ENCODE data around the gene GPC1. TPM values are rescaled to one million over a fixed set of nuclear protein-coding genes. Genes with fewer than 3 reads are reported as not detected.

The GPC1 gene
- total RNA-seq, 1 donor from 2014 or later, result 4.5 TPM

DNA sequence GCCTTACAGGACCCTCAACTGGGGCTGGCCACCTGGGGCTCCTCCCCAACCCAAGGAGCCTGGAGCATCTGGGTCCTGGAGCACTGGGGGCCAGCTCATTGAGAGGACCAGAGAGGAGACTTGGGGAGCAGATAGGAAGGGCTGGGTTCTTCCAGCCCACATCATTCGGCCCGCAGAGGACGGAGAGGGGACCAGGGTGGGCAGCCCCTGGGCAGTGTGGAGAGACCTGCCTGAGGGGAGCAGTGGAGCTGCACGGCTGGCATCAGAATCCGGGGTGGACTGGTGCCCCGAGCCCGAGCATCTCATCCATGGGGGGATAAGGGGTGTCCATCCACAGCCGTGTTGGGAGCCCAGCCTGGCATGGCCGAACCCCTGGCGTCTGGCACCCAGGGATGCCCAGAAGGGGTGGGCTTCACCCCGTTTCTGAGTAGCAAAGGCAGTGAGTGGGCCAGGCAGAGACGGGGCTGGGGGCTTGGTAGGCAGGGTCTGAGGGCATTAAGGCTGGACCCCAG is 11.3 kb downstream of the GPC1 start:
- Mint-ChIP-seq H3K9me3 (ENCODE audit: unreplicated experiment) (no peaks in the 10 kb centered on the region), H3K4me1 (ENCODE audit: unreplicated experiment) (peaks cover 5% of the 10 kb centered on the region), H3K4me3 (ENCODE audit: unreplicated experiment) (no peak overlapping the region), H3K27me3 (ENCODE audit: unreplicated experiment) (peaks cover 10% of the 10 kb centered on the region), H3K27ac (ENCODE audit: unreplicated experiment) (no peak overlapping the region), H3K36me3 (ENCODE audit: low read depth, unreplicated experiment) (no peaks in the 10 kb centered on the region)
- TF ChIP-seq, protein P1, sequence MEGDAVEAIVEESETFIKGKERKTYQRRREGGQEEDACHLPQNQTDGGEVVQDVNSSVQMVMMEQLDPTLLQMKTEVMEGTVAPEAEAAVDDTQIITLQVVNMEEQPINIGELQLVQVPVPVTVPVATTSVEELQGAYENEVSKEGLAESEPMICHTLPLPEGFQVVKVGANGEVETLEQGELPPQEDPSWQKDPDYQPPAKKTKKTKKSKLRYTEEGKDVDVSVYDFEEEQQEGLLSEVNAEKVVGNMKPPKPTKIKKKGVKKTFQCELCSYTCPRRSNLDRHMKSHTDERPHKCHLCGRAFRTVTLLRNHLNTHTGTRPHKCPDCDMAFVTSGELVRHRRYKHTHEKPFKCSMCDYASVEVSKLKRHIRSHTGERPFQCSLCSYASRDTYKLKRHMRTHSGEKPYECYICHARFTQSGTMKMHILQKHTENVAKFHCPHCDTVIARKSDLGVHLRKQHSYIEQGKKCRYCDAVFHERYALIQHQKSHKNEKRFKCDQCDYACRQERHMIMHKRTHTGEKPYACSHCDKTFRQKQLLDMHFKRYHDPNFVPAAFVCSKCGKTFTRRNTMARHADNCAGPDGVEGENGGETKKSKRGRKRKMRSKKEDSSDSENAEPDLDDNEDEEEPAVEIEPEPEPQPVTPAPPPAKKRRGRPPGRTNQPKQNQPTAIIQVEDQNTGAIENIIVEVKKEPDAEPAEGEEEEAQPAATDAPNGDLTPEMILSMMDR (IDR thresholded peaks at IDR 0.05; ENCODE audit: unreplicated experiment), result no peak
- no peak for DNase-seq (ENCODE audit: low spot score)

DNA sequence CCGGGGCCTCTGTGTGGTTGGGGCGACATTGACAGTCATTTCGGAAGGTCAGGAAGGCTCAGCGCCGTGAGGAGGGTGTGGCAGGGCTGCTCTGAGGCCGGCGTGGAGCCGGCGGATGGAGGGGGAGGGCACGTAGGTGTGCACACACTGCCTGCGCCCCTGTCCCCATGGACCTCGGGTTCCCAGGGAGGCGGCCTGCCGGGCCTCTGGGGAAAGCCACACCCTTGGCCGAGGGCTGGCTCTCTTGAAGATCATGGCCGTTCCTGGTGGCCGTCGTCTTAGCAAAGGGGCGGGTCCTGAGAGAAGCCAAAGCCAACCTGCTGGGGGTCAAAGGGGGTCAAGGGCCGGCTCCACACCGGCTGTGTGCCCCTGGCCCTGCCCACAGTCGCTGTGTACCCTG is 11.9 kb downstream of the GPC1 start:
- no peak overlapping the region for H3K4me3 Mint-ChIP-seq (ENCODE audit: unreplicated experiment)
- H3K27ac Mint-ChIP-seq (ENCODE audit: unreplicated experiment), result no peak overlapping the region
- H3K9me3 Mint-ChIP-seq (ENCODE audit: unreplicated experiment), result no peaks in the 10 kb centered on the region
- peaks cover 5% of the 10 kb centered on the region for H3K4me1 Mint-ChIP-seq (ENCODE audit: unreplicated experiment)
- no peaks in the 10 kb centered on the region for H3K36me3 Mint-ChIP-seq (ENCODE audit: low read depth, unreplicated experiment)
- TF ChIP-seq, protein P1 (IDR thresholded peaks at IDR 0.05; ENCODE audit: unreplicated experiment), result no peak
- H3K27me3 Mint-ChIP-seq (ENCODE audit: unreplicated experiment), result peaks cover 15% of the 10 kb centered on the region
- no peak for DNase-seq (ENCODE audit: low spot score)

- H3K36me3 Mint-ChIP-seq (ENCODE audit: low read depth, unreplicated experiment), result no peaks in the 10 kb centered on the region
- no peak overlapping the region for H3K27ac Mint-ChIP-seq (ENCODE audit: unreplicated experiment)
- H3K9me3 Mint-ChIP-seq (ENCODE audit: unreplicated experiment), result no peaks in the 10 kb centered on the region
- peaks cover 14% of the 10 kb centered on the region for H3K27me3 Mint-ChIP-seq (ENCODE audit: unreplicated experiment)
- H3K4me1 Mint-ChIP-seq (ENCODE audit: unreplicated experiment), result peaks cover 5% of the 10 kb centered on the region
- TF ChIP-seq, protein P1 (IDR thresholded peaks at IDR 0.05; ENCODE audit: unreplicated experiment), result no peak
- H3K4me3 Mint-ChIP-seq (ENCODE audit: unreplicated experiment), result no peak overlapping the region
- DNase-seq (ENCODE audit: low spot score), result no peak
Measured at GRCh38 chr2:240447934-240448333, 12.5 kb downstream of the GPC1 start.

- Mint-ChIP-seq H3K36me3 (ENCODE audit: low read depth, unreplicated experiment) (no peaks in the 10 kb centered on the region), H3K4me3 (ENCODE audit: unreplicated experiment) (no peak overlapping the region), H3K27me3 (ENCODE audit: unreplicated experiment) (peaks cover 14% of the 10 kb centered on the region), H3K4me1 (ENCODE audit: unreplicated experiment) (peaks cover 5% of the 10 kb centered on the region), H3K9me3 (ENCODE audit: unreplicated experiment) (no peaks in the 10 kb centered on the region), H3K27ac (ENCODE audit: unreplicated experiment) (no peak overlapping the region)
- DNase-seq (ENCODE audit: low spot score), result no peak
- TF ChIP-seq, protein P1 (IDR thresholded peaks at IDR 0.05; ENCODE audit: unreplicated experiment), result no peak
Measured at GRCh38 chr2:240448387-240449274, 13.2 kb downstream of the GPC1 start.
